Measurements from ENCODE around the gene EDA2R. TPM values are rescaled to one million over a fixed set of nuclear protein-coding genes. Genes with fewer than 3 reads are reported as not detected.

EDA2R gene
- total RNA-seq, 1 experiment from 2014 or later: not detected

DNA sequence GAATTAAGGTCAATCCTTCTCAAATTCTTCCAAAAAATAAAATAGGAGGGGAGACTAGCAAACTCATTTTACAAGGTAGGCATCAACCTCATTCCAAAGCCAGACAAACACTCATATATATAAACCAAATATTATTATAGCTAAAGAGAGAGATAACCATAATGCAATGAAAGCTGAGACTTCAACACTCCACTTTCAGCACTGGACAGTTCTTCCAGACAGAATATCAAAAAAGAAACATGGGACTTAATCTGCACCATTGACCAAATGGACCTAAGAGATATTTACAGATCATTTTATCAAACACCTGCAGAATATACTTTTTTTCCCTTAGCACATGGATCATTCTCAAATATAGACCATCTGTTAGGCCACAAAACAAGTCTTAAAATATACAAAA lies 15.5 kb upstream of the EDA2R start:
- no peaks in the 10 kb centered on the region for H3K27me3 ChIP-seq (replicated peaks; ENCODE audit: control insufficient read depth, insufficient read depth, low read length)
- no peak overlapping the region for H3K27ac Mint-ChIP-seq (ENCODE audit: unreplicated experiment)
- H3K4me3 ChIP-seq (ENCODE audit: low read depth, low read length): no peak overlapping the region
- H3K36me3 ChIP-seq (ENCODE audit: control insufficient read depth, insufficient read depth, low read length): no peaks in the 10 kb centered on the region
- no peaks in the 10 kb centered on the region for H3K9me3 ChIP-seq
- H3K4me3 Mint-ChIP-seq (ENCODE audit: unreplicated experiment): no peak overlapping the region
- H3K4me1 ChIP-seq: no peaks in the 10 kb centered on the region
- no peaks in the 10 kb centered on the region for H3K36me3 Mint-ChIP-seq (ENCODE audit: insufficient read depth, unreplicated experiment)
- H3K9me3 Mint-ChIP-seq (ENCODE audit: unreplicated experiment): no peaks in the 10 kb centered on the region
- intact Hi-C loops (cut with micrococcal nuclease; ENCODE audit: unreplicated experiment): no loop called here
- no peaks in the 10 kb centered on the region for H3K27me3 Mint-ChIP-seq (ENCODE audit: insufficient read depth, unreplicated experiment)
- CTCF ChIA-PET: no interaction called here
- no TSS peak for BruUV-seq (replicated peaks)
- no peak for DNase-seq
- POLR2A ChIA-PET: no interaction called here
- no peaks in the 10 kb centered on the region for H3K4me1 Mint-ChIP-seq (ENCODE audit: low read depth, unreplicated experiment)
- TF ChIP-seq, protein P1, sequence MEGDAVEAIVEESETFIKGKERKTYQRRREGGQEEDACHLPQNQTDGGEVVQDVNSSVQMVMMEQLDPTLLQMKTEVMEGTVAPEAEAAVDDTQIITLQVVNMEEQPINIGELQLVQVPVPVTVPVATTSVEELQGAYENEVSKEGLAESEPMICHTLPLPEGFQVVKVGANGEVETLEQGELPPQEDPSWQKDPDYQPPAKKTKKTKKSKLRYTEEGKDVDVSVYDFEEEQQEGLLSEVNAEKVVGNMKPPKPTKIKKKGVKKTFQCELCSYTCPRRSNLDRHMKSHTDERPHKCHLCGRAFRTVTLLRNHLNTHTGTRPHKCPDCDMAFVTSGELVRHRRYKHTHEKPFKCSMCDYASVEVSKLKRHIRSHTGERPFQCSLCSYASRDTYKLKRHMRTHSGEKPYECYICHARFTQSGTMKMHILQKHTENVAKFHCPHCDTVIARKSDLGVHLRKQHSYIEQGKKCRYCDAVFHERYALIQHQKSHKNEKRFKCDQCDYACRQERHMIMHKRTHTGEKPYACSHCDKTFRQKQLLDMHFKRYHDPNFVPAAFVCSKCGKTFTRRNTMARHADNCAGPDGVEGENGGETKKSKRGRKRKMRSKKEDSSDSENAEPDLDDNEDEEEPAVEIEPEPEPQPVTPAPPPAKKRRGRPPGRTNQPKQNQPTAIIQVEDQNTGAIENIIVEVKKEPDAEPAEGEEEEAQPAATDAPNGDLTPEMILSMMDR (IDR thresholded peaks at IDR 0.05; ENCODE audit: insufficient read depth in 1 of 2, low read depth in 1 of 2, low read length in 1 of 2, severe bottlenecking in 1 of 2, unreplicated experiment in 1 of 2): no peak

- Mint-ChIP-seq H3K4me3 (ENCODE audit: unreplicated experiment) (no peak overlapping the region), H3K27me3 (ENCODE audit: insufficient read depth, unreplicated experiment) (peaks cover 3% of the 10 kb centered on the region), H3K4me1 (ENCODE audit: low read depth, unreplicated experiment) (no peaks in the 10 kb centered on the region), H3K27ac (ENCODE audit: unreplicated experiment) (no peak overlapping the region), H3K9me3 (ENCODE audit: unreplicated experiment) (no peaks in the 10 kb centered on the region), H3K36me3 (ENCODE audit: insufficient read depth, unreplicated experiment) (no peaks in the 10 kb centered on the region)
- intact Hi-C loops (cut with micrococcal nuclease; ENCODE audit: unreplicated experiment): no loop called here
- Histone ChIP-seq H3K9me3 (no peaks in the 10 kb centered on the region), H3K27me3 (replicated peaks; ENCODE audit: control insufficient read depth, insufficient read depth, low read length) (no peaks in the 10 kb centered on the region), H3K36me3 (ENCODE audit: control insufficient read depth, insufficient read depth, low read length) (no peaks in the 10 kb centered on the region), H3K4me3 (ENCODE audit: low read depth, low read length) (no peak overlapping the region), H3K4me1 (no peaks in the 10 kb centered on the region)
- POLR2A ChIA-PET: no interaction called here
- CTCF ChIA-PET: no interaction called here
- TF ChIP-seq, protein P1 (IDR thresholded peaks at IDR 0.05; ENCODE audit: insufficient read depth in 1 of 2, low read depth in 1 of 2, low read length in 1 of 2, severe bottlenecking in 1 of 2, unreplicated experiment in 1 of 2): no peak
- DNase-seq: no peak
- BruUV-seq (replicated peaks): no TSS peak
Measured at GRCh38 chrX:66635360-66635759, 3.5 kb downstream of the EDA2R start.

DNA sequence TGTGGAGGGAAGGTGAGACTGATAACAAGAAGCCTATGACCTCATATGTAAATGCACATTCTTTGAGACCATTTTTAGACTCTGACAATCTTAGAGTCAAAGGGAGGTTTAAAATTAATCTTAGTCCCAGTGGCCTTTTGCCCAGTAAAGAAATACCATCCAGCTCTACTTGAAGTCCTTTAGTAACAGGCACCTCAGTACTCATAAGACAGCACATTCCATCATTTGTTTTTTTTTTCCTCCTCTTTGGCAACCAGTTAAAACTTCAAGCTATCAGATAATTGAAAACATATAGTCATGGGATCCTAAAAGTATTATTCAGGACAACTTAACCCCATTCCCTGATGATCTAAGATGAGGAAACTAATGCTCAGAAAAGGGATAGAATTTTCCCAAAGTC lies 4.6 kb downstream of the EDA2R start:
- Mint-ChIP-seq H3K4me1 (ENCODE audit: low read depth, unreplicated experiment) (no peaks in the 10 kb centered on the region), H3K27me3 (ENCODE audit: insufficient read depth, unreplicated experiment) (no peaks in the 10 kb centered on the region), H3K36me3 (ENCODE audit: insufficient read depth, unreplicated experiment) (no peaks in the 10 kb centered on the region), H3K9me3 (ENCODE audit: unreplicated experiment) (no peaks in the 10 kb centered on the region), H3K27ac (ENCODE audit: unreplicated experiment) (no peak overlapping the region), H3K4me3 (ENCODE audit: unreplicated experiment) (no peak overlapping the region)
- ChIA-PET CTCF (no interaction called here), POLR2A (no interaction called here)
- no peak for DNase-seq
- H3K4me1 ChIP-seq: no peaks in the 10 kb centered on the region
- no peaks in the 10 kb centered on the region for H3K27me3 ChIP-seq (replicated peaks; ENCODE audit: control insufficient read depth, insufficient read depth, low read length)
- H3K36me3 ChIP-seq (ENCODE audit: control insufficient read depth, insufficient read depth, low read length): no peaks in the 10 kb centered on the region
- TF ChIP-seq, protein P1 (IDR thresholded peaks at IDR 0.05; ENCODE audit: insufficient read depth in 1 of 2, low read depth in 1 of 2, low read length in 1 of 2, severe bottlenecking in 1 of 2, unreplicated experiment in 1 of 2): no peak
- H3K4me3 ChIP-seq (ENCODE audit: low read depth, low read length): no peak overlapping the region
- BruUV-seq (replicated peaks): no TSS peak
- no peaks in the 10 kb centered on the region for H3K9me3 ChIP-seq
- intact Hi-C loops (cut with micrococcal nuclease; ENCODE audit: unreplicated experiment): no loop called here
